Trophoblast cell (in vitro differentiated cells and primary cell): Measurements from ENCODE around the gene HOXC5.
"Not testable (repeated sequence)": the region's sequence is repeated elsewhere in the genome, so short reads cannot be mapped to it uniquely, and the experiment has no call there.

ENCODE experiments used
- DNase-seq, 2 donors: peaks; one replicate each; pipeline ENCODE4 v3.0.0-alpha.2; 2016
- H2AFZ ChIP-seq: 2 replicates; pipeline ENCODE4 v1.6.1; 2013; ENCODE audit warnings: low read length, moderate library complexity, mild to moderate bottlenecking; ENCODE audit not compliant: insufficient read depth, poor library complexity
- H2AK5ac ChIP-seq: 2 replicates; pipeline ENCODE4 v1.6.1; 2013; ENCODE audit warnings: mild to moderate bottlenecking, low read length
- H2BK120ac ChIP-seq: 2 replicates; pipeline ENCODE4 v1.6.1; 2013; ENCODE audit warnings: low read length, mild to moderate bottlenecking, moderate library complexity; ENCODE audit not compliant: insufficient read depth, poor library complexity
- H2BK12ac ChIP-seq: 2 replicates; pipeline ENCODE4 v1.6.1; 2013; ENCODE audit warnings: mild to moderate bottlenecking, low read length, moderate library complexity
- H2BK5ac ChIP-seq: 2 replicates; pipeline ENCODE4 v1.6.1; 2013; ENCODE audit warnings: low read length, low read depth, moderate library complexity, mild to moderate bottlenecking; ENCODE audit not compliant: poor library complexity
- H3K14ac ChIP-seq: 2 replicates; pipeline ENCODE4 v1.6.1; 2013; ENCODE audit warnings: mild to moderate bottlenecking, low read length
- H3K18ac ChIP-seq: 2 replicates; pipeline ENCODE4 v1.6.1; 2013; ENCODE audit warnings: mild to moderate bottlenecking, low read length
- H3K23ac ChIP-seq: 2 replicates; pipeline ENCODE4 v1.6.1; 2013; ENCODE audit warnings: low read length
- H3K27ac ChIP-seq: 2 replicates; pipeline ENCODE4 v1.5.1; 2013; ENCODE audit warnings: low read depth, mild to moderate bottlenecking, inconsistent platforms, low read length, moderate library complexity
- H3K27me3 ChIP-seq: 2 replicates; pipeline ENCODE4 v1.6.1; 2013; ENCODE audit warnings: inconsistent platforms, mild to moderate bottlenecking, low read length, moderate library complexity; ENCODE audit not compliant: insufficient read depth
- H3K36me3 ChIP-seq, 2 experiments: 1 replicate in 1 of 2; 2 replicates in 1 of 2; pipeline ENCODE4 v1.6.1; 2013; ENCODE audit warnings: low read length in 2 of 2, mild to moderate bottlenecking in 2 of 2, moderate library complexity in 1 of 2; ENCODE audit not compliant: insufficient read depth in 2 of 2, control insufficient read depth in 1 of 2
- H3K4ac ChIP-seq: 2 replicates; pipeline ENCODE4 v1.6.1; 2013; ENCODE audit warnings: low read depth, mild to moderate bottlenecking, low read length, moderate library complexity
- H3K4me1 ChIP-seq, 2 experiments: 1 replicate in 1 of 2; 2 replicates in 1 of 2; pipeline ENCODE4 v1.6.1; 2013; ENCODE audit warnings: low read length in 2 of 2, mild to moderate bottlenecking in 2 of 2, moderate library complexity in 1 of 2; ENCODE audit not compliant: insufficient read depth in 2 of 2, control insufficient read depth in 1 of 2
- H3K4me2 ChIP-seq: 2 replicates; pipeline ENCODE4 v1.6.1; 2013; ENCODE audit warnings: inconsistent platforms, mild to moderate bottlenecking, low read length, moderate library complexity
- H3K4me3 ChIP-seq: 2 replicates; pipeline ENCODE4 v1.5.1; 2013; ENCODE audit warnings: mild to moderate bottlenecking, low read depth, low read length, inconsistent platforms
- H3K79me1 ChIP-seq: one replicate; pipeline ENCODE4 v1.6.1; 2013; ENCODE audit warnings: low read length
- H3K79me2 ChIP-seq: 2 replicates; pipeline ENCODE4 v1.6.1; 2013; ENCODE audit warnings: low read length, mild to moderate bottlenecking; ENCODE audit not compliant: control insufficient read depth, insufficient read depth, poor library complexity
- H3K9ac ChIP-seq: 2 replicates; pipeline ENCODE4 v1.6.1; 2013; ENCODE audit warnings: mild to moderate bottlenecking, low read length
- H3K9me3 ChIP-seq: 2 replicates; pipeline ENCODE4 v1.6.1; 2013; ENCODE audit warnings: low read depth, mild to moderate bottlenecking, control low read depth, inconsistent platforms, low read length; ENCODE audit not compliant: insufficient read depth
- H4K12ac ChIP-seq: 2 replicates; pipeline ENCODE4 v1.6.1; 2013; ENCODE audit warnings: low read depth, mild to moderate bottlenecking, low read length, moderate library complexity
- H4K8ac ChIP-seq: 2 replicates; pipeline ENCODE4 v1.6.1; 2013; ENCODE audit warnings: low read depth, mild to moderate bottlenecking, low read length, moderate library complexity
- H4K91ac ChIP-seq: one replicate; pipeline ENCODE4 v1.6.1; 2013; ENCODE audit warnings: low read depth, mild to moderate bottlenecking, low read length, moderate library complexity
- WGBS: extraction: QIAGEN DNeasy Blood & Tissue Kit; methylation state at CpG from one replicate; pipeline ENCODE4 v1.1.7; 2013; ENCODE audit warnings: missing lambda C conversion rate; ENCODE audit not compliant: insufficient read length, insufficient coverage; ENCODE audit errors: extremely low coverage; 5-methylcytosine and 5-hydroxymethylcytosine counted together

HOXC5 gene

GRCh38 chr12:54075409-54075808, 42.6 kb downstream of the HOXC5 start:
- no peaks in the 10 kb centered on the region for H3K36me3 ChIP-seq
- H3K9me3 ChIP-seq = no peaks in the 10 kb centered on the region
- H2AK5ac ChIP-seq = no peak overlapping the region
- WGBS = no CpG with 5 or more reads among the region's 6 CpGs
- no peak overlapping the region for H2AFZ ChIP-seq
- H3K79me1 ChIP-seq = no peaks in the 10 kb centered on the region
- H4K91ac ChIP-seq = no peak overlapping the region
- H3K27ac ChIP-seq = no peak overlapping the region
- H3K79me2 ChIP-seq = no peaks in the 10 kb centered on the region
- H3K4me3 ChIP-seq = no peak overlapping the region
- H2BK120ac ChIP-seq = no peak overlapping the region
- H3K27me3 ChIP-seq = peaks cover 30% of the 10 kb centered on the region
- no peak overlapping the region for H4K8ac ChIP-seq
- H3K9ac ChIP-seq = no peak overlapping the region
- no peak for DNase-seq
- no peak overlapping the region for H3K4me2 ChIP-seq
- H3K23ac ChIP-seq = no peak overlapping the region
- H3K4me1 ChIP-seq = no peaks in the 10 kb centered on the region
- no peak overlapping the region for H2BK12ac ChIP-seq
- H3K4ac ChIP-seq = no peak overlapping the region
- no peak overlapping the region for H3K18ac ChIP-seq
- no peak overlapping the region for H4K12ac ChIP-seq
- H3K14ac ChIP-seq = no peak overlapping the region
- no peak overlapping the region for H2BK5ac ChIP-seq

- H2AFZ ChIP-seq = no peak overlapping the region
- H3K36me3 ChIP-seq = no peaks in the 10 kb centered on the region
- H3K4ac ChIP-seq = no peak overlapping the region
- no peak overlapping the region for H3K23ac ChIP-seq
- H4K91ac ChIP-seq = no peak overlapping the region
- no peak for DNase-seq
- no peak overlapping the region for H3K14ac ChIP-seq
- no peak overlapping the region for H2BK120ac ChIP-seq
- no peak overlapping the region for H3K4me2 ChIP-seq
- no peak overlapping the region for H4K12ac ChIP-seq
- no peak overlapping the region for H3K9ac ChIP-seq
- peaks cover 29% of the 10 kb centered on the region for H3K27me3 ChIP-seq
- H3K18ac ChIP-seq = no peak overlapping the region
- H3K4me1 ChIP-seq = no peaks in the 10 kb centered on the region
- no peak overlapping the region for H2AK5ac ChIP-seq
- no peak overlapping the region for H3K4me3 ChIP-seq
- H3K9me3 ChIP-seq = no peaks in the 10 kb centered on the region
- H3K79me2 ChIP-seq = no peaks in the 10 kb centered on the region
- H2BK12ac ChIP-seq = no peak overlapping the region
- H3K79me1 ChIP-seq = no peaks in the 10 kb centered on the region
- no peak overlapping the region for H2BK5ac ChIP-seq
- H3K27ac ChIP-seq = no peak overlapping the region
- no peak overlapping the region for H4K8ac ChIP-seq
These were observed 43.1 kb downstream of the HOXC5 start for GRCh38 chr12:54075974-54076373.

GRCh38 chr12:54077843-54078242, 45.0 kb downstream of the HOXC5 start:
- H3K79me1 ChIP-seq, H4K12ac ChIP-seq, H3K4me3 ChIP-seq, H2BK120ac ChIP-seq, H3K14ac ChIP-seq, H3K18ac ChIP-seq, H3K36me3 ChIP-seq, H3K4me1 ChIP-seq, H3K23ac ChIP-seq, H3K27ac ChIP-seq, H3K4ac ChIP-seq, H2AK5ac ChIP-seq, H4K91ac ChIP-seq, H3K4me2 ChIP-seq, DNase-seq, H3K9me3 ChIP-seq, H2BK5ac ChIP-seq, H3K9ac ChIP-seq, H2AFZ ChIP-seq, H4K8ac ChIP-seq, H3K79me2 ChIP-seq, H2BK12ac ChIP-seq: not testable (repeated sequence)
- no CpG with 5 or more reads among the region's 10 CpGs for WGBS
- peaks cover 39% of the 10 kb centered on the region for H3K27me3 ChIP-seq

DNA sequence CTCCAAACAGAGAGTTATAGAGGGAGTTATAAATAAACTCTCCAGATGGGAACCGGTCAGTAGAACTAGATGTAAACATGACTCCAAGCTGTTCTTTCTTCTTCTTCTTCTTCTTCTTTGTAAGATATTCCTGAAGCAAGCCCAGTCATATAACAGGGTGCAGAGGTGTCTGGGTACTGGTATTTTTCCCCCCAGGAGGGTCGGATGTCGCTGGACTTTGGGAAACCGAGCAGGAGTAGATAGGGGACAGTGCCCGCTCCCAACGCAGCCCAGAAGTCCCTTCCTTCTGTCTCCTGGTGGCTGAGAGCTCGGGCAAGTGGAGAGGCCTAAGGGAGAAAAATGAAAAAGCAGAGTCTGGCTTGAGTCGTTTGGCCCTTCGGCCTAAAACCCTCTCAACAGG, 46.3 kb downstream of the HOXC5 start:
- not testable (repeated sequence) for H4K8ac ChIP-seq, H3K23ac ChIP-seq, H3K4me3 ChIP-seq, DNase-seq, H3K79me2 ChIP-seq, H2BK120ac ChIP-seq, H3K4me1 ChIP-seq, H3K4ac ChIP-seq, H4K12ac ChIP-seq, H2AK5ac ChIP-seq, H3K79me1 ChIP-seq, H3K36me3 ChIP-seq, H3K4me2 ChIP-seq, H2AFZ ChIP-seq, H3K9me3 ChIP-seq, H3K18ac ChIP-seq, H2BK12ac ChIP-seq, H3K27ac ChIP-seq, H4K91ac ChIP-seq, H2BK5ac ChIP-seq, H3K9ac ChIP-seq, H3K14ac ChIP-seq
- H3K27me3 ChIP-seq = peaks cover 46% of the 10 kb centered on the region
- WGBS = no CpG with 5 or more reads among the region's 9 CpGs
